ENCODE measurements around the gene DAP. TPM values are rescaled to one million over a fixed set of nuclear protein-coding genes. Genes with fewer than 3 reads are reported as not detected.
"Not testable (repeated sequence)": the region's sequence is repeated elsewhere in the genome, so short reads cannot be mapped to it uniquely, and the experiment has no call there.

Gene DAP
- total RNA-seq, 3 donors from 2014 or later, result 60.8 to 63.8 (median 61.9) TPM

DNA sequence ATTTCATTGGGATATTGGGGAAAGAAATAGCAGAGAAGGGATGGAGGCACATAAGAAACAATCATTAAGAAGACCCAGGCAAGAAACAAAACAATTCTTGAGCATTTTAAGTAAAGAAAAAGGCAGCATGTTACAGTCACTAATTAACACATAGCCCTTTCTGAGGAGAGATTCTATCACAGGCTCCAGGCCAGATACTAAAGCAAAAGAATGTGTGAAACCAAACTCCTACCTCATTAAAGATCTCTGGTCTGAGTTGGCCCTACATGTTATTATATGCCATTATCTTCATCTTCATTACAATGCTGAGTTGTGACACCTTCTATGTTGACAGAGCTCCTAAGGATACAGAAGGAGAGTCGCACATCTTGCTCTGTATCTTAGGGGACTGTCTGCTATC, 37.5 kb downstream of the DAP start:
- Histone ChIP-seq H3K36me3 (no peaks in the 10 kb centered on the region), H3K4me1 (no peaks in the 10 kb centered on the region), H3K9me3 (no peaks in the 10 kb centered on the region), H3K4me3 (no peak overlapping the region), H3K27me3 (no peaks in the 10 kb centered on the region), H3K27ac (peak overlapping the region; percentile 14 to 81)
- TF ChIP-seq POLR2A (IDR thresholded peaks at IDR 0.05) (no peak), POLR2AphosphoS5 (IDR thresholded peaks at IDR 0.05) (no peak)
- TF ChIP-seq, protein P1, sequence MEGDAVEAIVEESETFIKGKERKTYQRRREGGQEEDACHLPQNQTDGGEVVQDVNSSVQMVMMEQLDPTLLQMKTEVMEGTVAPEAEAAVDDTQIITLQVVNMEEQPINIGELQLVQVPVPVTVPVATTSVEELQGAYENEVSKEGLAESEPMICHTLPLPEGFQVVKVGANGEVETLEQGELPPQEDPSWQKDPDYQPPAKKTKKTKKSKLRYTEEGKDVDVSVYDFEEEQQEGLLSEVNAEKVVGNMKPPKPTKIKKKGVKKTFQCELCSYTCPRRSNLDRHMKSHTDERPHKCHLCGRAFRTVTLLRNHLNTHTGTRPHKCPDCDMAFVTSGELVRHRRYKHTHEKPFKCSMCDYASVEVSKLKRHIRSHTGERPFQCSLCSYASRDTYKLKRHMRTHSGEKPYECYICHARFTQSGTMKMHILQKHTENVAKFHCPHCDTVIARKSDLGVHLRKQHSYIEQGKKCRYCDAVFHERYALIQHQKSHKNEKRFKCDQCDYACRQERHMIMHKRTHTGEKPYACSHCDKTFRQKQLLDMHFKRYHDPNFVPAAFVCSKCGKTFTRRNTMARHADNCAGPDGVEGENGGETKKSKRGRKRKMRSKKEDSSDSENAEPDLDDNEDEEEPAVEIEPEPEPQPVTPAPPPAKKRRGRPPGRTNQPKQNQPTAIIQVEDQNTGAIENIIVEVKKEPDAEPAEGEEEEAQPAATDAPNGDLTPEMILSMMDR (IDR thresholded peaks at IDR 0.05), result no peak
- intact Hi-C loops (cut with DNase I; ENCODE audit: low total_unique reads), result no loop called here
- no peak for DNase-seq (ENCODE audit: low spot score in 2 of 2)

DNA sequence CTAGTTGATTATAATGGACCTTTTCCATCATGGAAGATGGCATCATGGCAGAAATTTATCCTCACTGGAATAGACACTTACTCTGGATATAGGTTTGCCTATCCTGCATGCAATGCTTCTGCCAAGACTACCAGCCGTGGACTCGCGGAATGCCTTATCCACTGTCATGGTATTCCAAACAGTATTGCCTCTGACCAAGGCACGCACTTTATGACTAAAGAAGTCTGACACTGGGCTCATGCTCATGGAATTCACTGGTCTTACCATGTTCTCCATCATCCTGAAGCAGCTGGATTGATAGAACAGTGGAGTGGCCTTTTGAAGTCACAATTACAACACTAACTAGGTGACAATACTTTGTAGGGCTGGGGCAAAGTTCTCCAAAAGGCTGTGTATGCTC, 40.3 kb downstream of the DAP start:
- H3K4me3 ChIP-seq; H3K36me3 ChIP-seq; intact Hi-C loops (cut with DNase I; ENCODE audit: low total_unique reads); H3K4me1 ChIP-seq; DNase-seq (ENCODE audit: low spot score in 2 of 2); H3K9me3 ChIP-seq; H3K27me3 ChIP-seq; H3K27ac ChIP-seq: not testable (repeated sequence)

DNA sequence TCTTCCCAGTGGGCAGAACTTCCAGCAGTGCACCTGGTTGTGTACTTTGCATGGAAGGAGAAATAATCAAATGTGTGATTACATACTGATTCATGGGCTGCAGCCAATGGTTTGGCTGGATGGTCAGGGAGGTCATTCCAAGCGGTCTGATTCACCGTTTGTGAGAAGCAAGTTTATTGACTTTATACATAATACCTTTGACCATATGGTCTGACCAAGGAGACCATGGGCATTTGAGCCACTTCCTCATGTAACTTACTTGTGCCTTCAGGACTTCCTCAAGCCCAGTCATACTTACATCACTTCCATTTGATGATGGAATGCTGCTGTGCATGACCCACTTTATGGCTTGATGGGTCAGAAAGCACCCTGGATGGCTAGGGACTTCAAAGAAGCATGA, 41.1 kb downstream of the DAP start:
- DNase-seq (ENCODE audit: low spot score in 2 of 2), result no peak
- Histone ChIP-seq H3K9me3 (no peaks in the 10 kb centered on the region), H3K27me3 (no peaks in the 10 kb centered on the region), H3K27ac (no peak overlapping the region), H3K4me3 (no peak overlapping the region), H3K36me3 (no peaks in the 10 kb centered on the region), H3K4me1 (no peaks in the 10 kb centered on the region)
- intact Hi-C loops (cut with DNase I; ENCODE audit: low total_unique reads), result no loop called here
- TF ChIP-seq, protein P1 (IDR thresholded peaks at IDR 0.05), result no peak
- TF ChIP-seq POLR2A (IDR thresholded peaks at IDR 0.05) (no peak), POLR2AphosphoS5 (IDR thresholded peaks at IDR 0.05) (no peak)

DNA sequence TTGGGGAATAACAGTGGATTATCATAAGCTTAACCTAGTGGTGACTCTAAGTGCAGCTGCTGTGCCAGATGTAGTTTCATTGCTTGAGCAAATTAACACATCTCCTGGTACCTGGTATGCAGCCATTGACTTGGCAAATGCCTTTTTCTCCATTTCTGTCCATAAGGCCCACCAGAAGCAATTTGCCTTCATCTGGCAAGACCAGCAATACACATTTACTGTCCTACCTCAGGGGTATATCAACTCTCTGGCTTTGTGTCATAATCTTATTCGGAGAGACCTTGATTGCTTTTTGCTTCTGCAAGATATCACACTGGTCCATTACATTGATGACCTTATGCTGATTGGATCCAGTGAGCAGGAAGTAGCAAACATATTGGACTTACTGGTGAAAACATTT, 42.4 kb downstream of the DAP start:
- H3K4me3 ChIP-seq; DNase-seq (ENCODE audit: low spot score in 2 of 2); H3K27me3 ChIP-seq; intact Hi-C loops (cut with DNase I; ENCODE audit: low total_unique reads); H3K4me1 ChIP-seq; H3K36me3 ChIP-seq; H3K9me3 ChIP-seq; H3K27ac ChIP-seq: not testable (repeated sequence)

DNA sequence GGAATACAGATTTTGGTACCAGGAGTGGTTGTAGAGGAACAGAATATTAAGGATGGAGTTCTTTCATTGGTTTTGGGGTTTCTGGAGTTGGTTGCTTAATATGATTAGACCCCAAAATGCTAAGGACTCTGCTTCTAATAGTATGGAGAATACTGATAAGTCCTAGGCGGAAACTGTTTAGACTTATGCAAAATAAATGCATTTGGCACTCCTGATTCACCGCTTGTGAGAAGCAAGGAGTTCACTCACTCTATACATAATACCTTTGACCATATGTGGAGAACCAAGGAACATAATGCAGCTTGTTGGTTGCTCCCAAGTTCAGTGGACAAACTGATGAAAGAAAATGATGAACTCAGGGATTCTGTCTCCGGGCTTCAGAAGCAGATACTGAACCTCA, 44.2 kb downstream of the DAP start:
- intact Hi-C loops (cut with DNase I; ENCODE audit: low total_unique reads); H3K27ac ChIP-seq; H3K4me1 ChIP-seq; DNase-seq (ENCODE audit: low spot score in 2 of 2); H3K36me3 ChIP-seq; H3K4me3 ChIP-seq; H3K27me3 ChIP-seq; H3K9me3 ChIP-seq: not testable (repeated sequence)

DNA sequence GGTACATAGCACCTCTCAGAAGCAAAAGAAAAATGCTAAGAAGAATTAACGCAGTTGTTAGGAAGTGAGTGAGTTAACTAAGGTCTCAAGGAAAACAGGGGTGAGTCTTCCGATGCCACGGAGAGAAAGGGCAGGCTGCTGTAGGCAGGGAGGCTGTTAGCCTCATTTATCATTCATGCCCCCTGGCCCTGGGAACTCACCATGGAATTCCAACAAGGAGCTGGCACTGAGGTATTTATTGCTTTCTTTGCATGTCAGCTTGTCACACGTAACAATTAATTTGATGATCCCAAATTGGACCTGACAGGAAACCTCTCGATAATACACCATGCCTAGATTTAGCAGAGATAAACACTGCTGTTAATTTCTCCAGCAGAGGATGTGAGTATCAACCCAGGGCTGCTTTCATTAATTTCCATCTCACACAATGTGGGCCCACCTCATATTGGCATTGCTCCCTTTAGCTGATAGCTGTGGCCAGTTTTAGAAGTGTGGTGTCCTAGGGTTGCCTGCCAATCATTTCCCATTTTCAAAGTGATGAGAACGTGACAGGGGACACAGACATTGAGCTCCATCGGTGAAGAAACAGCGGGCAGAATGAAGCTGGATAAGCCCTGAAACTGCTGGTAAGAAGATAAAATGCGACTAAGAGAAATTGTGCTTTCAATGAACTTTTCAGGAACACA, 45.3 kb downstream of the DAP start:
- Histone ChIP-seq H3K4me3 (no peak overlapping the region), H3K4me1 (no peaks in the 10 kb centered on the region), H3K27me3 (no peaks in the 10 kb centered on the region), H3K27ac (no peak overlapping the region), H3K36me3 (no peaks in the 10 kb centered on the region), H3K9me3 (no peaks in the 10 kb centered on the region)
- DNase-seq (ENCODE audit: low spot score in 2 of 2), result no peak
- TF ChIP-seq POLR2A (IDR thresholded peaks at IDR 0.05), result no peak
- TF ChIP-seq, protein P1 (IDR thresholded peaks at IDR 0.05), result no peak
- TF ChIP-seq POLR2AphosphoS5 (IDR thresholded peaks at IDR 0.05), result no peak
- intact Hi-C loops (cut with DNase I; ENCODE audit: low total_unique reads), result no loop called here
